ENCODE data around the gene NRAP. TPM values are rescaled to one million over a fixed set of nuclear protein-coding genes. Genes with fewer than 3 reads are reported as not detected.

Gene NRAP
- total and polyA plus RNA-seq, 7 donors, result 41.4 to 2,239 (median 1,429) TPM

GRCh38 chr10:113711142-113711541 is 47.3 kb upstream of the NRAP start:
- no peak for DNase-seq
- Histone ChIP-seq H3K4me1 (no peaks in the 10 kb centered on the region), H3K27ac (no peak overlapping the region), H3K9me3 (no peaks in the 10 kb centered on the region), H3K36me3 (ENCODE audit: insufficient read depth in 1 of 2, low read depth in 1 of 2) (peaks cover 0 to 7% of the 10 kb centered on the region in 2 donors), H3K27me3 (ENCODE audit: insufficient read depth in 3 of 3, low read length in 2 of 3) (no peaks in the 10 kb centered on the region), H3K4me3 (no peak overlapping the region)
- intact Hi-C loops (cut with DNase I), result no loop called here
- no peak for ATAC-seq
- WGBS, 3 donors, result 39 to 41% (median 41%) methylated on average over 2 of the region's 2 CpGs
- TF ChIP-seq, protein P1, sequence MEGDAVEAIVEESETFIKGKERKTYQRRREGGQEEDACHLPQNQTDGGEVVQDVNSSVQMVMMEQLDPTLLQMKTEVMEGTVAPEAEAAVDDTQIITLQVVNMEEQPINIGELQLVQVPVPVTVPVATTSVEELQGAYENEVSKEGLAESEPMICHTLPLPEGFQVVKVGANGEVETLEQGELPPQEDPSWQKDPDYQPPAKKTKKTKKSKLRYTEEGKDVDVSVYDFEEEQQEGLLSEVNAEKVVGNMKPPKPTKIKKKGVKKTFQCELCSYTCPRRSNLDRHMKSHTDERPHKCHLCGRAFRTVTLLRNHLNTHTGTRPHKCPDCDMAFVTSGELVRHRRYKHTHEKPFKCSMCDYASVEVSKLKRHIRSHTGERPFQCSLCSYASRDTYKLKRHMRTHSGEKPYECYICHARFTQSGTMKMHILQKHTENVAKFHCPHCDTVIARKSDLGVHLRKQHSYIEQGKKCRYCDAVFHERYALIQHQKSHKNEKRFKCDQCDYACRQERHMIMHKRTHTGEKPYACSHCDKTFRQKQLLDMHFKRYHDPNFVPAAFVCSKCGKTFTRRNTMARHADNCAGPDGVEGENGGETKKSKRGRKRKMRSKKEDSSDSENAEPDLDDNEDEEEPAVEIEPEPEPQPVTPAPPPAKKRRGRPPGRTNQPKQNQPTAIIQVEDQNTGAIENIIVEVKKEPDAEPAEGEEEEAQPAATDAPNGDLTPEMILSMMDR (IDR thresholded peaks at IDR 0.05), result no peak

- Histone ChIP-seq H3K4me3 (no peak overlapping the region), H3K9me3 (no peaks in the 10 kb centered on the region), H3K27me3 (ENCODE audit: insufficient read depth in 3 of 3, low read length in 2 of 3) (no peaks in the 10 kb centered on the region), H3K36me3 (ENCODE audit: insufficient read depth in 1 of 2, low read depth in 1 of 2) (peaks cover 0 to 12% of the 10 kb centered on the region in 2 donors), H3K4me1 (no peaks in the 10 kb centered on the region), H3K27ac (no peak overlapping the region)
- TF ChIP-seq, protein P1 (IDR thresholded peaks at IDR 0.05), result no peak
- no peak for DNase-seq
- no peak for ATAC-seq
- WGBS, 3 donors, result 57 to 62% (median 59%) methylated on average over 8 of the region's 8 CpGs
- intact Hi-C loops (cut with DNase I), result loop anchor here (5.0 to 10.0 kb wide), 3 partner anchors 215 to 395 kb away; no protein-coding TSS in a partner anchor
These were observed 45.5 kb upstream of the NRAP start for GRCh38 chr10:113709221-113709838.

- no peak for DNase-seq
- TF ChIP-seq, protein P1 (IDR thresholded peaks at IDR 0.05), result no peak
- Histone ChIP-seq H3K27ac (no peak overlapping the region), H3K36me3 (ENCODE audit: insufficient read depth in 1 of 2, low read depth in 1 of 2) (peaks cover 0 to 19% of the 10 kb centered on the region in 2 donors), H3K4me1 (no peaks in the 10 kb centered on the region), H3K9me3 (no peaks in the 10 kb centered on the region), H3K4me3 (no peak overlapping the region), H3K27me3 (ENCODE audit: insufficient read depth in 3 of 3, low read length in 2 of 3) (no peaks in the 10 kb centered on the region)
- 82 to 88% (median 84%) methylated on average over 6 of the region's 6 CpGs for WGBS, 3 donors
- no peak for ATAC-seq
- intact Hi-C loops (cut with DNase I), result loop anchor here (5.0 to 10.0 kb wide), 3 partner anchors 216 to 396 kb away; no protein-coding TSS in a partner anchor
These were observed 44.8 kb upstream of the NRAP start for GRCh38 chr10:113708640-113709039.

DNA sequence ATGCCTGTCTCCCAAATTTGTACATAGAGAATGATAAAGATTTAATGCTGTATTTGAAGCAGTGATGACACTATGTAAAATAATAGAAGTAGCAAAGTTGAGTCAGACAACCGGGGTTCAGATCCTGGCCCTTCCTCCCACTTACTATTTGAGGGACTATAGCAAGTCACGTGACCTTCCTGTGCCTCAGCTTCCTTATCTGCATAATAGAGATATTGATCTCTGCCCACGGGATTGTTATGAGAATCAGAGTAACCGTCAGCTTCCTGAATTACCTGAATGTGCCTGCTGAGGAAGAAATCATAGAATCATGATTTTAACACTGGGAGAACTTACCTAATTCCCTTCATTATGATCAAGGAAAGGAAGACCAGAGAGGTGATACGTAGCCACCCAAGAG is 42.8 kb upstream of the NRAP start:
- Histone ChIP-seq H3K36me3 (ENCODE audit: insufficient read depth in 1 of 2, low read depth in 1 of 2) (peaks cover 0 to 19% of the 10 kb centered on the region in 2 donors), H3K9me3 (no peaks in the 10 kb centered on the region), H3K27me3 (ENCODE audit: insufficient read depth in 3 of 3, low read length in 2 of 3) (no peaks in the 10 kb centered on the region), H3K4me3 (no peak overlapping the region), H3K4me1 (no peaks in the 10 kb centered on the region), H3K27ac (no peak overlapping the region)
- TF ChIP-seq, protein P1 (IDR thresholded peaks at IDR 0.05), result no peak
- DNase-seq (no peak), ATAC-seq (no peak)
- intact Hi-C loops (cut with DNase I), result loop anchor here (5.0 to 10.0 kb wide), 3 partner anchors 218 to 398 kb away; no protein-coding TSS in a partner anchor
- WGBS, 3 donors, result 74 to 82% (median 80%) methylated on average over 5 of the region's 5 CpGs

DNA sequence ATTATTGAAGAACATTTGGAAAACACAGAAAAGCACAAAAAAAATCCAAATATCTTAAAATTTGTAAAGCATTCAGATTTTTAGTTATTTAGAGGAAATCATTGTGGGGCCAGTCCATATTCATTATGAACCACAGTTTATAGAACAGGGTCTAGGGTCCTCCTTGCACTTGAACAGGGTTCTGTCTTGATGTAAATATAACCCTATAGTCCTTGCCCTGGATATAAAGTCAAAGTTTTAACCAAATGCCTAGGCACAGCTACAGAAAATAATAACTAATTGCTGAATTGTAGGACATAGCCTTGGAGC is 41.5 kb upstream of the NRAP start:
- no peak for ATAC-seq
- no peak for DNase-seq
- intact Hi-C loops (cut with DNase I), result loop anchor here (5.0 to 10.0 kb wide), 3 partner anchors 220 to 400 kb away; no protein-coding TSS in a partner anchor
- Histone ChIP-seq H3K27me3 (ENCODE audit: insufficient read depth in 3 of 3, low read length in 2 of 3) (no peaks in the 10 kb centered on the region), H3K27ac (no peak overlapping the region), H3K36me3 (ENCODE audit: insufficient read depth in 1 of 2, low read depth in 1 of 2) (peaks cover 0 to 26% of the 10 kb centered on the region in 2 donors), H3K4me3 (no peak overlapping the region), H3K4me1 (no peaks in the 10 kb centered on the region), H3K9me3 (no peaks in the 10 kb centered on the region)
- TF ChIP-seq, protein P1 (IDR thresholded peaks at IDR 0.05), result no peak
